Rectal smooth muscle tissue (tissue), 1 donor: ENCODE data around the gene SGCA.

ENCODE experiments used
- H3K27ac ChIP-seq: one replicate; pipeline ENCODE4 v1.7.0; 2013; ENCODE audit warnings: low read depth, low read length, inconsistent platforms
- H3K27me3 ChIP-seq: one replicate; pipeline ENCODE4 v1.7.0; 2013; ENCODE audit warnings: low read length; ENCODE audit not compliant: control insufficient read depth, insufficient read depth
- H3K36me3 ChIP-seq: one replicate; pipeline ENCODE4 v1.7.0; 2013; ENCODE audit warnings: low read length; ENCODE audit not compliant: control insufficient read depth, insufficient read depth
- H3K4me1 ChIP-seq: one replicate; pipeline ENCODE4 v1.7.0; 2013; ENCODE audit warnings: low read length; ENCODE audit not compliant: control insufficient read depth, insufficient read depth
- H3K4me3 ChIP-seq: one replicate; pipeline ENCODE4 v1.7.0; 2013; ENCODE audit warnings: low read length
- H3K9ac ChIP-seq: one replicate; pipeline ENCODE4 v1.7.0; 2013; ENCODE audit warnings: low read length

Gene SGCA

DNA sequence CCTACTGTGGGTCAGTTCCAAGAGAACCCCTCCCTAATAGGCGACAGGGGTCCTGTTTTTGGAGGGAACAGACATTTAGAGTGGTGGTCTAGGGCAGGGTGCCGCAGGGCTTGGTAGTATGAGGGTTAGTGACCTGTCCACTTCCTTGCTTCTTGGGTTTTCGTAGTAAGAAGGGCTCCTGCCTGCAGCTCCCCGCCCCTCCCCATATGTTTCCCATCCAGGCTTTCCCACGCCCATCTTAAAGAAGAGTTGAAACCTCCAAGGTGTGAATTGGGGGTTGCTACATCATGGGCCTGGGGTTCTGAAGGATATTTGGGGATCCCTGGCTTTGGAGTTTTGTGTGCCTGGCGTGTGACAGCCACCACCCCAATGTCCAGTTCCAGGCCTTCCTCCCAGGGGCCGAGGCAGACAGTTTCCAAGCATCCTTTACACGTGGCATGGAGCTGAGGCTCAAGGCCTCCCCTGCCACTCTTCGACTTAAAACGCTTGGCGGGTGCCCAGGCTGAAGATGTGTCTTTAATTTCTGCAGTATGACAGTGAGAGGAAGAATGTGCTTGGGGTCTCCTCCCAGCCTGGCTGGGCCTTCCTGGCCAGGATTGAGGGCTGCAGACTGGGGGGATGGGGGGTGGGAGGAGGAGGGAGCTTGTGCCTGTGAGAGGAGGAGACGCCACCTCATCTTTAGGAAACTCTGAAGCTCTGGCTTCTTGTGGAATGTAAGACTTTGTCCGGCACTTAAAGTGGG is 38.0 kb downstream of the SGCA start:
- Histone ChIP-seq H3K4me3 (no peak overlapping the region), H3K4me1 (peaks cover 36% of the 10 kb centered on the region), H3K27me3 (peaks cover 7% of the 10 kb centered on the region), H3K36me3 (no peaks in the 10 kb centered on the region), H3K27ac (peak overlapping the region; percentile 33), H3K9ac (no peak overlapping the region)

DNA sequence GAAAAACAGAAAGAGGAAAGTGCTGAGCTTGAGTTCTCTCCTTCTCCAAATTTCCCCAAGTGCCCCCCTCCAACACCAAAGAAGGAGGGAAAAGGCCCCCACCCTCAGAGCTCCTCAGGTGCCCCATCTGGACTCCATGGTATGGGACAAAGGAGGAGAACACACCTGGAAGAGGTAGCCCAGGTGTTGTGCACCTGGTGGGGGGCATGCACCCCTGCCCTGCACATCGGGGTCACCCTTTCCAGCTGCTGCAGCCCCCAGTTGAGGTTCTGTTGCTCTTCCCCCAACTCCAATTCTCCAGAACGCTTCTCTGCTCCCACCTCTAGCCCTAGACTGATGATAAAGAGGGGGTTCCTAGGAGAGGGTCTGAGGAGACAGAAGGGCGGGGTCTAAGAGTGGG is 38.6 kb downstream of the SGCA start:
- Histone ChIP-seq H3K27me3 (peaks cover 7% of the 10 kb centered on the region), H3K4me1 (peaks cover 41% of the 10 kb centered on the region), H3K36me3 (no peaks in the 10 kb centered on the region), H3K9ac (no peak overlapping the region), H3K4me3 (no peak overlapping the region), H3K27ac (peak overlapping the region; percentile 58)

- H3K9ac ChIP-seq, result peak overlapping the region; percentile 35
- H3K27me3 ChIP-seq, result peaks cover 7% of the 10 kb centered on the region
- H3K4me1 ChIP-seq, result peaks cover 50% of the 10 kb centered on the region
- no peaks in the 10 kb centered on the region for H3K36me3 ChIP-seq
- no peak overlapping the region for H3K4me3 ChIP-seq
- peak overlapping the region; percentile 58 for H3K27ac ChIP-seq
Measured at GRCh38 chr17:50205111-50205962, 39.5 kb downstream of the SGCA start.

DNA sequence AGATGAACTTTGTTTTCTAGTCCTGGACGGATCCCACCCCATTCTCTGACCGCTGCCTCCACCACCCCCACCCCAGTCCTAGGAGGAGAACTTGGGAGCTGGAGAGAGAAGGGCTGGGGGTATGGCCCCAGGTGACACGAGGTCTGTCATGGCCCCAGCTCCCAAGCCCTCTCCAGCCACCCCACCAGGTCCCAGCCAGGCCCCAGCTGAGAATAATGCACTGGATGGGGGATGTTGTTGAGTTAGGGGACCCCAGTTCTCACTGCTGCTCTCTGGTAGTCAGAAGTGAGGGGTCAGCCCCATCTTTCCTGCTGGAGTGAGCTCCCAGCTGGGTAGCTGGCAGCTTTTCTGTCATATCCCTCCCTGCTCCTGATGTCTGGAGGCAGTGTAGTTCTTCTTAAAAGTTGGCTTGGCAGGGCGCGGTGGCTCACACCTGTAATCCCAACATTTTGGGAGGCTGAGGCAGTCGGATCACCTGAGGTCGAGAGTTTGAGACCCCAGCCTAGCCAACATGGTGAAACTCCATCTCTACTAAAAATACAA is 40.2 kb downstream of the SGCA start:
- Histone ChIP-seq H3K27ac (peak overlapping the region; percentile 58), H3K36me3 (no peaks in the 10 kb centered on the region), H3K4me1 (peaks cover 57% of the 10 kb centered on the region), H3K9ac (no peak overlapping the region), H3K27me3 (peaks cover 5% of the 10 kb centered on the region), H3K4me3 (no peak overlapping the region)

DNA sequence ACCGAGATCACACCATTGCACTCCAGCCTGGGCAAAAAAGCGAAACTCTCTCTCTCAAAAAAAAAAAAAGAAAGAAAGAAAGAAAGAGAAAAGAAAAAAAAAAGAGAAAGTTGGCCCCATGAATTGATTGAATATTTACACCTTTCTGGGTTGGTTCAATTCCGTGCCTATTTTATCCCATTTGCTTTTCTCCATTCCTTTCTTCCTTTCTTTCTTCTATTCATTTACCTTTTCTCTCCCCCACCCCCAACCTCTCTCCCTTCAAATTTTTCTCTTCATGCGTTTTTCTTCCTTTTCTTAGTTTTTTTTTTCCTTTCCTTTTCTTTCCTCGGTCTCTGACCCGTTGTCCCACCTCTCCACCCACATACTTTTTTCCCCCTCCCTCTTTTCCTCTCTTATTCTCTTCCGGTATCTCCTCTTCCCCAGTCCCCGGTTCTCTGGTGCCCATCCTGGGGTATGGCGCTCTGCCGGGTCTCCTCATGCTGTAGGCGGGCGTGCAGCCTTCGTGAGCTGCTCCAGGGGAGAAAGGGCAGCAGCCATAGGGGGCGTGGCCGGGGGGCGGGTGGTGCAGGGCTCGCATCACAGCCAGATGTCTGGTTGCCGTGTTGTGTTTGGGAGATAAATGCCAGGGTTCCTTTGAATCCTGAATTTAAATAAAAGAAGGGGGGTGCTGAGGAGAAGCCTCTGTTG is 40.9 kb downstream of the SGCA start:
- Histone ChIP-seq H3K4me1 (peaks cover 61% of the 10 kb centered on the region), H3K36me3 (no peaks in the 10 kb centered on the region), H3K27ac (peak overlapping the region; percentile 98), H3K27me3 (peaks cover 3% of the 10 kb centered on the region), H3K9ac (no peak overlapping the region), H3K4me3 (no peak overlapping the region)

DNA sequence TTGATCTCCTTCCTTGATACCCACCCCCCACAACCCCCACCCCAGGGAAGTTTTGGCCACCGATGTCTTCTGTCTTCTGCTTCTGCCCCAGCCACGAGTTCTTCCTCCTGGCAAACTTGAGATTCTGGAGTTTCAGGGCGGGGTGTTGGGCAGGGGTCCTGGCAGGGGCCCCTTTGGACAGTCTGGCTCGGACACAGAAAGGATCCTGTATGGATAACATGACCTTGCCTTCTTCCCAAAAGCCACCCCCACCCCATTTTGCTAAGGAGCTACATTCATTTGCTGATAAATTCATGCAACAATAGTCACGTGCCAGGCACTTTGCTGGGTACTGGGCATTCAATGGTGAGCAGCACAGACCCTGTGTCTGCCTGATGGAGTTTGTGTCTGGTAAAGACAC is 41.5 kb downstream of the SGCA start:
- H3K4me1 ChIP-seq, result peaks cover 67% of the 10 kb centered on the region
- no peak overlapping the region for H3K9ac ChIP-seq
- H3K4me3 ChIP-seq, result no peak overlapping the region
- H3K27ac ChIP-seq, result peak overlapping the region; percentile 98
- H3K36me3 ChIP-seq, result no peaks in the 10 kb centered on the region
- peaks cover 3% of the 10 kb centered on the region for H3K27me3 ChIP-seq

- H3K27ac ChIP-seq, result peak overlapping the region; percentile 98
- H3K36me3 ChIP-seq, result no peaks in the 10 kb centered on the region
- no peak overlapping the region for H3K4me3 ChIP-seq
- no peaks in the 10 kb centered on the region for H3K27me3 ChIP-seq
- peaks cover 70% of the 10 kb centered on the region for H3K4me1 ChIP-seq
- no peak overlapping the region for H3K9ac ChIP-seq
Measured at GRCh38 chr17:50207792-50208567, 42.2 kb downstream of the SGCA start.

DNA sequence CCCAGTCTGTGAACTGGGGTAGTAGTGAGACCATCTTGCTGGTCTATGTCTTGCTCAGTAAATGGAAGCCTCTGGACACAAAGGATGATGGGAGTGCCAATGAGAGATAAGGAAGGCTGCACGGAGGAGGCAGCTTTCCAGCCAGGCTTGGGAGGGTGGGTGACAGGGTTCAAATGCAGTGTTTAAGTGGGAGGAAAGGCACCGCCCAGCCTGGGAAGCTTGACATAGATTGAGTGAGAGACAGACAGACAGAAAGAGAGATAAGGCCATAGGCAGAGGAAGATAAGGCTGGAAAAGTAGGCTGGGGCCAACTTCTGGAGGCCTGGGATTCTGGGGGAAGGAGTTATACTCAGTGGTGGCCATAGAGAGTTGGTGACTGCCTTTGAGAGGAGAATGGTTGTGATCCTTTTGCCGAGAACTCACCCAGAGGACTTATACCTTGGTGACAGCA is 42.8 kb downstream of the SGCA start:
- Histone ChIP-seq H3K36me3 (no peaks in the 10 kb centered on the region), H3K9ac (no peak overlapping the region), H3K4me3 (no peak overlapping the region), H3K4me1 (peaks cover 66% of the 10 kb centered on the region), H3K27me3 (no peaks in the 10 kb centered on the region), H3K27ac (peak overlapping the region; percentile 98)

DNA sequence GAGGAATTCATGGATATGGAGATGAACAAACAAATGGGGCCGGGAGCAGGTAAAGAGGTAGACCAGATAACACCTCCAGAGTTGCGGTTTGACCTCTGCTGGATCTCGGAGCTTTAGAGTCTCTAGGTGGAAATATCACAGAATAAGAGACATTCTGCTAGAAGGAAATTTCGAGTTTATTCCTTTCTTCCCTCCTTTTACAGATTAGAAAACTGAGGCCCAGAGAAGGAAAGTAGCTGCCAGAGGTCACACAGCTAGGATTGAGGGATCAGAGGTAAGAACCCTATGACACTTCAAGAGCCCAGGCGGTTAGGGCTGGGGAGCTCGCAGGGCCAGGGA is 43.3 kb downstream of the SGCA start:
- Histone ChIP-seq H3K9ac (no peak overlapping the region), H3K4me3 (peak overlapping the region; percentile 6), H3K27ac (peak overlapping the region; percentile 98), H3K27me3 (no peaks in the 10 kb centered on the region), H3K36me3 (no peaks in the 10 kb centered on the region), H3K4me1 (peaks cover 62% of the 10 kb centered on the region)

DNA sequence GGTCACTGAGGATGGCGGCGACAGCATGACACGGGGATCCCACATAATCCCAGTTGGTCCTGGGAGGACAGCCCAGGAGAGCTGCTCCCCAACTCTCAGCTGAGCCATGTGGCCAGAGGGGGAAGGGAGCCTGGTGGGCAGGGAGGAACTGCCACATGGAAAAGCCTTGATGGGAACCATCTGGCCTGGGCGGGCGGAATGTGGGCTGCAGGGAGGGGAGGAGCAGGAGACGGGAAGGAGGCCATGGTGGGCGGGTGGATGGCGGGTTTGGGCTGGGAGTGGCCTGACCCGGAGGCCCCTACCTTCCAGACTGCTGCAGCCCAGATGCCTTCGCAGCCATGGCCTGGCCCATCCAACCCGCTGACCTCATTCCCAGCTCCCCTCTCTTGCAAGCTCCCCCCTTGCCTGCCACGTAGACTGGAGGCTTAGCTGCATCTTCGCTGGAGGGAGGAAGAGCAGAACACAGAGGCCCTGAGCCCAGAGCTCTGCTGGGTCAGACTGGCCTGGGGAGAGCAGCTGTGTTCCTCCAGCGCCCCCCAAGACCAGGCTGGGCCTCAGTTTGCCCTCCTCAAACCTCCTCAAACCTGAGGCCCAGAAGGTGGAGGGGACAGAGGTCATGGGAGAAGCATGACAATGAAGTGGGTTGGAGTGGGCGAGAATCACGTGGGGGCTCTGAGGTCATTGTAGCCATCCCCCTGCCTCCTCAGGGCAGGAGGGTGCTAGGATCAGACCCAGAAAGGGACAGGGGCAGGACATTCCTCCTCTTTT is 43.9 kb downstream of the SGCA start:
- Histone ChIP-seq H3K9ac (peak overlapping the region; percentile 45), H3K27me3 (no peaks in the 10 kb centered on the region), H3K27ac (peak overlapping the region; percentile 98), H3K4me3 (peak overlapping the region; percentile 26), H3K4me1 (peaks cover 62% of the 10 kb centered on the region), H3K36me3 (no peaks in the 10 kb centered on the region)
